Measurements from ENCODE around the gene LMX1A.

- TF ChIP-seq CTCF (IDR thresholded peaks at IDR 0.05; ENCODE audit: insufficient read depth, low read length), result no peak
- no peak for TF ChIP-seq POLR2AphosphoS5 (IDR thresholded peaks at IDR 0.05; ENCODE audit: low read depth)
- no peak for TF ChIP-seq REST (IDR thresholded peaks at IDR 0.05; ENCODE audit: insufficient replicate concordance, low read depth)
These were observed 27.4 kb downstream of the LMX1A start for GRCh38 chr1:165329104-165329503.
